ENCODE results near the gene POLR3F. TPM values are rescaled to one million over a fixed set of nuclear protein-coding genes. Genes with fewer than 3 reads are reported as not detected.

The POLR3F gene
- total RNA-seq, 1 experiment from 2014 or later, result 15.7 TPM

- Histone ChIP-seq H3K9me3 (no peaks in the 10 kb centered on the region), H3K4me1 (no peaks in the 10 kb centered on the region), H3K27me3 (replicated peaks; ENCODE audit: control insufficient read depth, insufficient read depth, low read length) (no peaks in the 10 kb centered on the region), H3K4me3 (ENCODE audit: low read depth, low read length) (no peak overlapping the region), H3K36me3 (ENCODE audit: control insufficient read depth, insufficient read depth, low read length) (peaks cover 1% of the 10 kb centered on the region; the same call in 1 of the 2 replicates)
- no peak overlapping the region for H3K27ac Mint-ChIP-seq (ENCODE audit: unreplicated experiment)
- DNase-seq, result no peak
- peaks cover 34% of the 10 kb centered on the region for H3K36me3 Mint-ChIP-seq (ENCODE audit: insufficient read depth, unreplicated experiment)
- H3K9me3 Mint-ChIP-seq (ENCODE audit: unreplicated experiment), result no peaks in the 10 kb centered on the region
- H3K4me1 Mint-ChIP-seq (ENCODE audit: low read depth, unreplicated experiment), result no peaks in the 10 kb centered on the region
- TF ChIP-seq CTCF (IDR thresholded peaks at IDR 0.05; ENCODE audit: insufficient read depth in 1 of 2, low read depth in 1 of 2, low read length in 1 of 2, severe bottlenecking in 1 of 2, unreplicated experiment in 1 of 2), result no peak
- CTCF ChIA-PET, result no interaction called here
- no TSS peak for BruUV-seq (replicated peaks)
- no peak overlapping the region for H3K4me3 Mint-ChIP-seq (ENCODE audit: unreplicated experiment)
- POLR2A ChIA-PET, result interaction anchor here (2.6 kb wide), 1 partner anchor 19 kb away, joined by 10 read pairs; the partner anchor contains the start of gene SEC23B
- intact Hi-C loops (cut with micrococcal nuclease; ENCODE audit: unreplicated experiment), result no loop called here
- no peaks in the 10 kb centered on the region for H3K27me3 Mint-ChIP-seq (ENCODE audit: insufficient read depth, unreplicated experiment)
Observed at GRCh38 chr20:18488301-18488700, 21.1 kb downstream of the POLR3F start.

GRCh38 chr20:18496042-18496441 is 28.9 kb downstream of the POLR3F start:
- Histone ChIP-seq H3K27me3 (replicated peaks; ENCODE audit: control insufficient read depth, insufficient read depth, low read length) (no peaks in the 10 kb centered on the region), H3K9me3 (no peaks in the 10 kb centered on the region), H3K36me3 (ENCODE audit: control insufficient read depth, insufficient read depth, low read length) (no peaks in the 10 kb centered on the region; the same call in 1 of the 2 replicates), H3K4me3 (ENCODE audit: low read depth, low read length) (peak overlapping the region; percentile 64), H3K4me1 (peaks cover 8% of the 10 kb centered on the region; the same call in 1 of the 2 replicates)
- ChIA-PET POLR2A (interaction anchor here (0.9 to 1.8 kb wide), 3 partner anchors 11 to 29 kb away, joined by 3 to 55 read pairs (median 10); partner anchors contain the start of genes DZANK1, POLR3F and SEC23B), CTCF (interaction anchor here (1.3 to 2.6 kb wide), 2 partner anchors 11 to 29 kb away, joined by 3 to 12 read pairs; partner anchors contain the start of genes DZANK1, POLR3F and SEC23B)
- no TSS peak for BruUV-seq (replicated peaks)
- H3K27me3 Mint-ChIP-seq (ENCODE audit: insufficient read depth, unreplicated experiment), result no peaks in the 10 kb centered on the region
- peaks cover 8% of the 10 kb centered on the region for H3K4me1 Mint-ChIP-seq (ENCODE audit: low read depth, unreplicated experiment)
- TF ChIP-seq CTCF (IDR thresholded peaks at IDR 0.05; ENCODE audit: insufficient read depth in 1 of 2, low read depth in 1 of 2, low read length in 1 of 2, severe bottlenecking in 1 of 2, unreplicated experiment in 1 of 2), result no peak
- no peaks in the 10 kb centered on the region for H3K9me3 Mint-ChIP-seq (ENCODE audit: unreplicated experiment)
- DNase-seq, result no peak
- intact Hi-C loops (cut with micrococcal nuclease; ENCODE audit: unreplicated experiment), result no loop called here
- H3K36me3 Mint-ChIP-seq (ENCODE audit: insufficient read depth, unreplicated experiment), result peaks cover 17% of the 10 kb centered on the region
- H3K27ac Mint-ChIP-seq (ENCODE audit: unreplicated experiment), result peak overlapping the region; percentile 72
- peak overlapping the region; percentile 94 for H3K4me3 Mint-ChIP-seq (ENCODE audit: unreplicated experiment)

- H3K27ac Mint-ChIP-seq (ENCODE audit: unreplicated experiment), result peak within 1 kb of the TSS; percentile 72
- H3K27me3 ChIP-seq (replicated peaks; ENCODE audit: control insufficient read depth, insufficient read depth, low read length), result no peaks in the 10 kb centered on the region
- H3K4me3 ChIP-seq (ENCODE audit: low read depth, low read length), result peak within 1 kb of the TSS; percentile 64
- H3K36me3 ChIP-seq (ENCODE audit: control insufficient read depth, insufficient read depth, low read length), result no peaks in the 10 kb centered on the region; the same call in 1 of the 2 replicates
- ChIA-PET CTCF (interaction anchor here (0.6 to 2.6 kb wide), 4 partner anchors 10 to 181 kb away, joined by 3 to 12 read pairs (median 8); partner anchors contain the start of genes DZANK1, POLR3F and SEC23B), POLR2A (interaction anchor here (0.8 to 1.8 kb wide), 5 partner anchors 10 to 209 kb away, joined by 3 to 55 read pairs (median 4); partner anchors contain the start of genes DZANK1, POLR3F, SEC23B and ZNF133)
- H3K4me1 Mint-ChIP-seq (ENCODE audit: low read depth, unreplicated experiment), result peaks cover 8% of the 10 kb centered on the region
- H3K27me3 Mint-ChIP-seq (ENCODE audit: insufficient read depth, unreplicated experiment), result no peaks in the 10 kb centered on the region
- intact Hi-C loops (cut with micrococcal nuclease; ENCODE audit: unreplicated experiment), result loop anchor here (1.0 kb wide), 2 partner anchors 10 to 30 kb away; partner anchors contain the start of genes DZANK1, POLR3F and SEC23B
- no peak for TF ChIP-seq CTCF (IDR thresholded peaks at IDR 0.05; ENCODE audit: insufficient read depth in 1 of 2, low read depth in 1 of 2, low read length in 1 of 2, severe bottlenecking in 1 of 2, unreplicated experiment in 1 of 2)
- H3K4me3 Mint-ChIP-seq (ENCODE audit: unreplicated experiment), result peak within 1 kb of the TSS; percentile 94
- H3K9me3 Mint-ChIP-seq (ENCODE audit: unreplicated experiment), result no peaks in the 10 kb centered on the region
- peaks cover 8% of the 10 kb centered on the region; the same call in 1 of the 2 replicates for H3K4me1 ChIP-seq
- peaks cover 17% of the 10 kb centered on the region for H3K36me3 Mint-ChIP-seq (ENCODE audit: insufficient read depth, unreplicated experiment)
- peak; percentile 89 to 90 for DNase-seq
- no peaks in the 10 kb centered on the region for H3K9me3 ChIP-seq
- TSS peak; percentile 45 for BruUV-seq (replicated peaks)
Observed at GRCh38 chr20:18496740-18497592, 29.8 kb downstream of the POLR3F start, which contains the start of gene RBBP9. TSS of gene RBBP9 (minus strand) at chr20:18497225. CDS start at chr20:18497167, 58 bp downstream.

Measured in Caco-2 (cell line).